GM23338 (cell line): ENCODE results near the gene COL20A1. TPM values are rescaled to one million over a fixed set of nuclear protein-coding genes. Genes with fewer than 3 reads are reported as not detected.
A peak's percentile ranks its signal among the peaks of the same experiment; 100 is the strongest.

Experiments
- ATAC-seq: fragments of 200-7000 bp; cut with Tn5 transposase; 3 replicates; pipeline ENCODE4 v1.9.1; 2020
- DNase-seq: peaks from one replicate; pipeline ENCODE4 v3.0.0-alpha.2; 2015; ENCODE audit warnings: low spot score
- H2AFZ ChIP-seq: fragments of 200-600 bp; sonication (generic); 2 replicates; pipeline ENCODE4 v1.8.0; 2016; ENCODE audit warnings: antibody characterized with exemption, mild to moderate bottlenecking, moderate library complexity
- H3F3A ChIP-seq: fragments of 200-600 bp; sonication (generic); replicated peaks from 2 replicates; pipeline ENCODE4 v1.8.0; 2017; ENCODE audit warnings: antibody characterized with exemption, mixed run types, low read depth
- H3K27ac ChIP-seq: fragments of 200-600 bp; sonication (generic); 2 replicates; pipeline ENCODE4 v1.6.1; 2016; ENCODE audit warnings: low read depth
- H3K27me3 ChIP-seq: fragments of 200-600 bp; sonication (generic); 2 replicates; pipeline ENCODE4 v1.8.0; 2016; ENCODE audit warnings: mild to moderate bottlenecking, mixed run types, moderate library complexity; ENCODE audit not compliant: insufficient read depth
- H3K36me3 ChIP-seq: fragments of 200-600 bp; sonication (generic); 2 replicates; pipeline ENCODE4 v1.8.0; 2016; ENCODE audit warnings: mild to moderate bottlenecking; ENCODE audit not compliant: insufficient read depth
- H3K4me1 ChIP-seq: fragments of 200-600 bp; sonication (generic); 2 replicates; pipeline ENCODE4 v1.8.0; 2016; ENCODE audit warnings: mild to moderate bottlenecking, moderate library complexity; ENCODE audit not compliant: insufficient read depth
- H3K4me2 ChIP-seq: fragments of 200-600 bp; sonication (generic); 2 replicates; pipeline ENCODE4 v1.7.1; 2017; ENCODE audit warnings: mixed run types
- H3K4me3 ChIP-seq: fragments of 200-600 bp; sonication (generic); 2 replicates; pipeline ENCODE4 v1.6.1; 2016; ENCODE audit warnings: mixed run types
- H3K79me2 ChIP-seq: fragments of 200-600 bp; sonication (generic); replicated peaks from 2 replicates; pipeline ENCODE4 v1.8.0; 2017; ENCODE audit warnings: mild to moderate bottlenecking; ENCODE audit not compliant: insufficient read depth
- H3K9me2 ChIP-seq: fragments of 200-600 bp; sonication (generic); 2 replicates; pipeline ENCODE4 v1.8.0; 2017; ENCODE audit not compliant: insufficient read depth
- H4K20me1 ChIP-seq: fragments of 200-600 bp; sonication (generic); replicated peaks from 2 replicates; pipeline ENCODE4 v1.8.0; 2017; ENCODE audit warnings: mild to moderate bottlenecking; ENCODE audit not compliant: insufficient read depth
- H3K27ac Mint-ChIP-seq: 2 replicates; pipeline ENCODE4 v1.8.0; 2020; ENCODE audit warnings: inconsistent platforms, mild to moderate bottlenecking, moderate library complexity, mixed read lengths
- H3K27me3 Mint-ChIP-seq: 3 replicates; pipeline ENCODE4 v1.8.0; 2022; ENCODE audit warnings: low read depth, mild to moderate bottlenecking, moderate library complexity, mixed read lengths, inconsistent platforms; ENCODE audit not compliant: insufficient read depth, poor library complexity
- H3K36me3 Mint-ChIP-seq: 3 replicates; pipeline ENCODE4 v1.8.0; 2021; ENCODE audit warnings: low read depth, mild to moderate bottlenecking, inconsistent platforms, moderate library complexity, mixed read lengths
- H3K4me1 Mint-ChIP-seq: 3 replicates; pipeline ENCODE4 v1.8.0; 2020; ENCODE audit warnings: mild to moderate bottlenecking, inconsistent platforms, mixed read lengths
- H3K4me3 Mint-ChIP-seq: 3 replicates; pipeline ENCODE4 v1.8.0; 2021; ENCODE audit warnings: moderate library complexity, mild to moderate bottlenecking, inconsistent platforms, mixed read lengths
- H3K9me3 Mint-ChIP-seq: 3 replicates; pipeline ENCODE4 v1.8.0; 2020; ENCODE audit warnings: moderate library complexity, mild to moderate bottlenecking, inconsistent platforms, mixed read lengths
- CREB1 ChIP-seq: fragments of 250-450 bp; sonication (Bioruptor Pico); IDR thresholded peaks from 2 replicates; pipeline ENCODE4 v1.5.0; 2020; ENCODE audit warnings: low read depth, mild to moderate bottlenecking, moderate library complexity
- EZH2 ChIP-seq: fragments of 200-600 bp; sonication (generic); IDR thresholded peaks from one replicate; pipeline ENCODE4 v1.8.0; 2017; ENCODE audit warnings: antibody characterized with exemption, mild to moderate bottlenecking, low read depth; ENCODE audit not compliant: unreplicated experiment
- NANOG ChIP-seq: IDR thresholded peaks from 2 replicates; pipeline ENCODE4 v1.6.1; 2016; ENCODE audit warnings: antibody characterized with exemption, borderline replicate concordance
- STAT1 ChIP-seq: IDR thresholded peaks from one replicate; pipeline ENCODE4 v1.6.1; 2016; ENCODE audit warnings: antibody characterized with exemption; ENCODE audit not compliant: unreplicated experiment
- ZNF462 ChIP-seq: fragments of 250-450 bp; sonication (Bioruptor Pico); IDR thresholded peaks from 2 replicates; pipeline ENCODE4 v1.5.0; 2020; ENCODE audit warnings: mild to moderate bottlenecking, moderate library complexity
- polyA plus RNA-seq: library from polyadenylated mRNA; unstranded; fragments of >200 nt; fragmentation: Nextera tagmentation; extraction: Ambion mirVana; gene quantifications from 2 replicates; pipeline ENCODE4 v1.2.1, GENCODE V29; 2016
- total RNA-seq: library from RNA; depleted of rRNA; stranded (reverse); fragments of >200 nt; shearing (Covaris generic); gene quantifications from 2 replicates; pipeline ENCODE4 v1.2.3, GENCODE V29; 2014
- TF ChIP-seq, protein P1 (sequence below), 2 experiments: fragments of 200-600 bp in 1 of 2; sonication (generic) in 1 of 2; conservative IDR thresholded peaks; 2 replicates each; pipeline versions ENCODE4 v1.5.1 to v1.6.1; 2016 to 2017; ENCODE audit warnings: antibody characterized with exemption in 2 of 2, low read depth in 2 of 2, mild to moderate bottlenecking in 2 of 2, moderate library complexity in 1 of 2

Gene COL20A1
- total and polyA plus RNA-seq, 2 experiments from 2014 or later, result 0.28 to 0.79 TPM

GRCh38 chr20:63369024-63369530, 76.1 kb downstream of the COL20A1 start (continued):
- no peak for TF ChIP-seq ZNF462 (CRISPR knock-in tag)
- TF ChIP-seq CREB1 (CRISPR knock-in tag), result no peak
- no peak for TF ChIP-seq STAT1
- TF ChIP-seq NANOG, result no peak

DNA sequence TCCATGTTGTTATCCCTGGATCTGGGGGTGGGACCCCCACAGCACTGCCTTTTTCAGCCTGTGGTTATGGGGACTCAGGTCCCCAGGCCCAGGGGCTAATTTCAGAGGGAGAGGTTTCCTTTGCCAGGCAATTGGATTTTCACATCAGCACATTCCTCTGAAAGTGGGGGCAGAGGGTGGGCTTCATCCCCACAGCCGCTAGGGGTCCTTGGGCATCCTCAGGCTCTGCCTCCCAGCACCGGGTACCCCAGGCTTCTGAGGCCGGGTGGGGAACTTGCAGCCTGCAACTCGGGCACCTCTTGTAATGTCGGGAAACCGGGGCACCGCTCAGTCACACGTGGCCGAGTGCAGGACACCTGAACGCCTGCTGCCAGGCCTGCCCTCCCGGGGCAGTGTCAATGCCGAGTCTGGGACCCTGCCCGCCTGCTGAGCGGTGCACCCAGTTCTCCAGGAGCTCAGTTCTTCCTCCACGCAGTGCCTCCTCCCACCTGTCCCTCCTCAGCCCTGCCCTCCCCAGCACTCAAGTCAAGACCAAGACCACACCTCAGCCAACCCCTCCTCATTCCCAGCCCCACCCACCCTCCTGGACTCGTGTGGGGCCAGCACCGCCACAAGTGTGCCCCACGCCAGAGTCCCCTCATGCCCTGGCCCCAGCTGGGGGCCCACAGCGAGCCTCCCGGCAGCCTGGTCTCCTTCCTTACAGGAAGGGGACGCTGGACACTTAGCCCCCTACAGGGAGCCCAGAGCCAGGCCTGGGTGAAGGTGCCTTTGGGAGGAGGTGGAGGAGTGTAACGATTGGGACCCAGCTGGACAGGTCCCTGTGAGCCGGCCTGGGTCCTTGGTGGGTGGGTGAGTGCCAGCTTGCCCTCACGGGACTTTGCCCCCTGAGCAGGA, 77.0 kb downstream of the COL20A1 start:
- ATAC-seq (peak; percentile 30), DNase-seq (peak; percentile 62)
- H3K9me3 Mint-ChIP-seq, result no peaks in the 10 kb centered on the region
- no peak overlapping the region for H3K4me3 ChIP-seq
- no peak overlapping the region for H3K4me3 Mint-ChIP-seq
- H3K27me3 ChIP-seq, result no peaks in the 10 kb centered on the region
- H3K4me1 Mint-ChIP-seq, result peaks cover 13% of the 10 kb centered on the region
- no peak overlapping the region for H2AFZ ChIP-seq
- H3K4me2 ChIP-seq, result no peak overlapping the region
- TF ChIP-seq, protein P1, sequence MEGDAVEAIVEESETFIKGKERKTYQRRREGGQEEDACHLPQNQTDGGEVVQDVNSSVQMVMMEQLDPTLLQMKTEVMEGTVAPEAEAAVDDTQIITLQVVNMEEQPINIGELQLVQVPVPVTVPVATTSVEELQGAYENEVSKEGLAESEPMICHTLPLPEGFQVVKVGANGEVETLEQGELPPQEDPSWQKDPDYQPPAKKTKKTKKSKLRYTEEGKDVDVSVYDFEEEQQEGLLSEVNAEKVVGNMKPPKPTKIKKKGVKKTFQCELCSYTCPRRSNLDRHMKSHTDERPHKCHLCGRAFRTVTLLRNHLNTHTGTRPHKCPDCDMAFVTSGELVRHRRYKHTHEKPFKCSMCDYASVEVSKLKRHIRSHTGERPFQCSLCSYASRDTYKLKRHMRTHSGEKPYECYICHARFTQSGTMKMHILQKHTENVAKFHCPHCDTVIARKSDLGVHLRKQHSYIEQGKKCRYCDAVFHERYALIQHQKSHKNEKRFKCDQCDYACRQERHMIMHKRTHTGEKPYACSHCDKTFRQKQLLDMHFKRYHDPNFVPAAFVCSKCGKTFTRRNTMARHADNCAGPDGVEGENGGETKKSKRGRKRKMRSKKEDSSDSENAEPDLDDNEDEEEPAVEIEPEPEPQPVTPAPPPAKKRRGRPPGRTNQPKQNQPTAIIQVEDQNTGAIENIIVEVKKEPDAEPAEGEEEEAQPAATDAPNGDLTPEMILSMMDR (conservative IDR thresholded peaks at IDR 0.05; ENCODE audit: low read depth in 2 of 2), result peak; percentile 44; a peak in 3 of 4 replicates
- no peak for TF ChIP-seq EZH2
- no peaks in the 10 kb centered on the region for H4K20me1 ChIP-seq
- no peaks in the 10 kb centered on the region for H3K9me2 ChIP-seq
- peaks cover 8% of the 10 kb centered on the region for H3K27me3 Mint-ChIP-seq
- no peaks in the 10 kb centered on the region for H3K4me1 ChIP-seq
- H3F3A ChIP-seq, result no peaks in the 10 kb centered on the region
- no peaks in the 10 kb centered on the region for H3K79me2 ChIP-seq
- H3K36me3 ChIP-seq, result no peaks in the 10 kb centered on the region
- H3K36me3 Mint-ChIP-seq, result no peaks in the 10 kb centered on the region
- H3K27ac Mint-ChIP-seq, result no peak overlapping the region
- no peak overlapping the region for H3K27ac ChIP-seq
